Activated T-helper 1 cell treated with Interleukin-2 at 50 U/mL for 16 hours (primary cell): ENCODE results near the gene ASTL.

Source experiments
- DNase-seq: peaks from one replicate; pipeline ENCODE4 v3.0.0-alpha.2; 2020; ENCODE audit warnings: low read depth

Gene ASTL

GRCh38 chr2:96159084-96159830 is 21.0 kb upstream of the ASTL start:
- no peak for DNase-seq

- DNase-seq: no peak
These were observed 20.2 kb upstream of the ASTL start for GRCh38 chr2:96158554-96158940.

- peak; percentile 69 for DNase-seq
These were observed 19.6 kb upstream of the ASTL start for GRCh38 chr2:96157649-96158553.

- DNase-seq: no peak
These were observed 18.8 kb upstream of the ASTL start for GRCh38 chr2:96156926-96157648.

- no peak for DNase-seq
These were observed 17.9 kb upstream of the ASTL start for GRCh38 chr2:96156011-96156820.

- DNase-seq: no peak
These were observed 16.4 kb upstream of the ASTL start for GRCh38 chr2:96154506-96155380.

- DNase-seq: no peak
These were observed 15.7 kb upstream of the ASTL start for GRCh38 chr2:96153991-96154431.

GRCh38 chr2:96153291-96153713 is 15.0 kb upstream of the ASTL start:
- DNase-seq: no peak

GRCh38 chr2:96152304-96153161 is 14.2 kb upstream of the ASTL start:
- no peak for DNase-seq

- no peak for DNase-seq
These were observed 13.4 kb upstream of the ASTL start for GRCh38 chr2:96151595-96152303.

- no peak for DNase-seq
These were observed 12.7 kb upstream of the ASTL start for GRCh38 chr2:96150791-96151594.

- no peak for DNase-seq
These were observed 11.8 kb upstream of the ASTL start for GRCh38 chr2:96150007-96150640.

GRCh38 chr2:96148410-96149217 is 10.3 kb upstream of the ASTL start:
- peak; percentile 90 for DNase-seq

- no peak for DNase-seq
These were observed 9.4 kb upstream of the ASTL start for GRCh38 chr2:96147593-96148201.

GRCh38 chr2:96146881-96147592 is 8.7 kb upstream of the ASTL start:
- no peak for DNase-seq
